ENCODE data around the gene GULP1. TPM values are rescaled to one million over a fixed set of nuclear protein-coding genes. Genes with fewer than 3 reads are reported as not detected.

Gene GULP1
- total and polyA plus RNA-seq, 2 donors (not counting 1 experiment from before 2014, with no cell fraction given): 43.5 to 82.4 TPM

- TF ChIP-seq CTCF (conservative IDR thresholded peaks at IDR 0.05 in 1 of 2, IDR thresholded peaks at IDR 0.05 in 1 of 2; ENCODE audit: low read depth in 1 of 2, low read length in 2 of 2) (no peak), EZH2 (IDR thresholded peaks at IDR 0.05; ENCODE audit: low read length, missing control alignments) (no peak)
- Histone ChIP-seq H3K79me2 (ENCODE audit: control insufficient read depth, insufficient read depth, low read length) (no peaks in the 10 kb centered on the region), H3K27me3 (ENCODE audit: control insufficient read depth, insufficient read depth, low read length) (no peaks in the 10 kb centered on the region), H3K4me3 (replicated peaks in 1 of 4; ENCODE audit: control extremely low read depth in 1 of 4, insufficient read depth in 1 of 4, low read depth in 3 of 4, low read length in 4 of 4) (no peak overlapping the region), H3K27ac (ENCODE audit: insufficient read depth, low read length) (no peak overlapping the region), H4K20me1 (ENCODE audit: control insufficient read depth, extremely low read depth, insufficient read depth, low read length) (no peaks in the 10 kb centered on the region), H3K36me3 (ENCODE audit: control insufficient read depth, insufficient read depth, low read length) (no peaks in the 10 kb centered on the region), H2AFZ (ENCODE audit: low read length) (no peak overlapping the region), H3K9ac (ENCODE audit: insufficient read depth, low read length) (no peak overlapping the region), H3K9me3 (ENCODE audit: control insufficient read depth, insufficient read depth, low read depth, low read length) (no peaks in the 10 kb centered on the region), H3K4me1 (ENCODE audit: control insufficient read depth, extremely low read depth, insufficient read depth, low read length) (no peaks in the 10 kb centered on the region), H3K4me2 (ENCODE audit: extremely low read depth, insufficient read depth, low read length) (no peak overlapping the region)
- no peak for DNase-seq (ENCODE audit: low read depth in 2 of 2)
These were observed 189.8 kb downstream of the GULP1 start for GRCh38 chr2:188481474-188481873.

DNA sequence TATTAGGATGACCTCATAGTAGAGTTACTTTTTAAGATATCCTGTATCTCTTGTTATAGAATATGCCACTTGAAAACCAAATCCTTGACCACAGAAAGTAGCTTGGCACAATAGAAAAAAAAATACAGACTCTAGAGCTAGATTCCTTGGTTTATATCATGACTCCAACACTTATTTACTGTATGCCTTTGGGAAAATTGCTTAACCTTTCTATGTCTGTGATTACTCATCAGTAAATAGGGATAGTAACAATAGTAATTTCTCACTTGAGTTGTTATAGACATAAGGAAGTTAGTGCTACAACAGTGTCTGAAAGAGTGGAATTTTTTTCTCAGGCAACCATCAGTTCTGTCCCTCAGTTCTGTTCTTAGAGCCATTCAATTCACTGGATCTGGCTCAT, 193.8 kb downstream of the GULP1 start:
- Histone ChIP-seq H3K4me3 (replicated peaks in 1 of 4; ENCODE audit: control extremely low read depth in 1 of 4, insufficient read depth in 1 of 4, low read depth in 3 of 4, low read length in 4 of 4) (no peak overlapping the region), H3K36me3 (ENCODE audit: control insufficient read depth, insufficient read depth, low read length) (no peaks in the 10 kb centered on the region), H3K4me1 (ENCODE audit: control insufficient read depth, extremely low read depth, insufficient read depth, low read length) (no peaks in the 10 kb centered on the region), H3K79me2 (ENCODE audit: control insufficient read depth, insufficient read depth, low read length) (no peaks in the 10 kb centered on the region), H2AFZ (ENCODE audit: low read length) (no peak overlapping the region), H3K27ac (ENCODE audit: insufficient read depth, low read length) (no peak overlapping the region), H3K9ac (ENCODE audit: insufficient read depth, low read length) (no peak overlapping the region), H4K20me1 (ENCODE audit: control insufficient read depth, extremely low read depth, insufficient read depth, low read length) (no peaks in the 10 kb centered on the region), H3K27me3 (ENCODE audit: control insufficient read depth, insufficient read depth, low read length) (no peaks in the 10 kb centered on the region), H3K4me2 (ENCODE audit: extremely low read depth, insufficient read depth, low read length) (no peak overlapping the region), H3K9me3 (ENCODE audit: control insufficient read depth, insufficient read depth, low read depth, low read length) (no peaks in the 10 kb centered on the region)
- TF ChIP-seq EZH2 (IDR thresholded peaks at IDR 0.05; ENCODE audit: low read length, missing control alignments): no peak
- DNase-seq (ENCODE audit: low read depth in 2 of 2): peak in 1 of 2 donors; percentile 36

GRCh38 chr2:188492751-188493150, 201.1 kb downstream of the GULP1 start:
- DNase-seq (ENCODE audit: low read depth in 2 of 2): no peak
- H3K9me3 ChIP-seq (ENCODE audit: control insufficient read depth, insufficient read depth, low read depth, low read length): no peaks in the 10 kb centered on the region
- no peaks in the 10 kb centered on the region for H3K79me2 ChIP-seq (ENCODE audit: control insufficient read depth, insufficient read depth, low read length)
- peaks cover 4% of the 10 kb centered on the region for H3K4me1 ChIP-seq (ENCODE audit: control insufficient read depth, extremely low read depth, insufficient read depth, low read length)
- no peak overlapping the region for H3K9ac ChIP-seq (ENCODE audit: insufficient read depth, low read length)
- no peak overlapping the region for H2AFZ ChIP-seq (ENCODE audit: low read length)
- no peak overlapping the region for H3K27ac ChIP-seq (ENCODE audit: insufficient read depth, low read length)
- H3K4me3 ChIP-seq (replicated peaks in 1 of 4; ENCODE audit: control extremely low read depth in 1 of 4, insufficient read depth in 1 of 4, low read depth in 3 of 4, low read length in 4 of 4): no peak overlapping the region
- H4K20me1 ChIP-seq (ENCODE audit: control insufficient read depth, extremely low read depth, insufficient read depth, low read length): no peaks in the 10 kb centered on the region
- H3K4me2 ChIP-seq (ENCODE audit: extremely low read depth, insufficient read depth, low read length): no peak overlapping the region
- H3K27me3 ChIP-seq (ENCODE audit: control insufficient read depth, insufficient read depth, low read length): no peaks in the 10 kb centered on the region
- H3K36me3 ChIP-seq (ENCODE audit: control insufficient read depth, insufficient read depth, low read length): no peaks in the 10 kb centered on the region
- TF ChIP-seq CTCF (conservative IDR thresholded peaks at IDR 0.05 in 1 of 2, IDR thresholded peaks at IDR 0.05 in 1 of 2; ENCODE audit: low read depth in 1 of 2, low read length in 2 of 2) (no peak), EZH2 (IDR thresholded peaks at IDR 0.05; ENCODE audit: low read length, missing control alignments) (no peak)
